ENCODE measurements around the gene KRTAP5-8. TPM values are rescaled to one million over a fixed set of nuclear protein-coding genes. Genes with fewer than 3 reads are reported as not detected.

The KRTAP5-8 gene
- total RNA-seq, 1 donor = 0.36 TPM

GRCh38 chr11:71518506-71519471 is 19.0 kb upstream of the KRTAP5-8 start:
- Histone ChIP-seq H3K4me3 (ENCODE audit: insufficient read depth, low read length) (no peak overlapping the region), H3K27me3 (ENCODE audit: insufficient read depth, low read length) (no peaks in the 10 kb centered on the region), H2AFZ (ENCODE audit: low read length) (no peak overlapping the region), H3K36me3 (ENCODE audit: insufficient read depth, low read length) (no peaks in the 10 kb centered on the region), H3K4me1 (ENCODE audit: insufficient read depth, low read length) (no peaks in the 10 kb centered on the region), H3K4me2 (ENCODE audit: insufficient read depth, low read length) (no peak overlapping the region), H3K27ac (ENCODE audit: low read depth, low read length) (no peak overlapping the region), H4K20me1 (ENCODE audit: insufficient read depth, low read length) (no peaks in the 10 kb centered on the region), H3K9me3 (ENCODE audit: low read depth, low read length) (no peaks in the 10 kb centered on the region), H3K79me2 (ENCODE audit: insufficient read depth, low read length) (no peaks in the 10 kb centered on the region)
- no peak for TF ChIP-seq CTCF (IDR thresholded peaks at IDR 0.05; ENCODE audit: extremely low read depth, low read depth, low read length)
- DNase-seq (ENCODE audit: insufficient read length, low spot score, missing footprints) = no peak

GRCh38 chr11:71519546-71519945 is 18.3 kb upstream of the KRTAP5-8 start:
- no peak overlapping the region for H2AFZ ChIP-seq (ENCODE audit: low read length)
- no peaks in the 10 kb centered on the region for H3K79me2 ChIP-seq (ENCODE audit: insufficient read depth, low read length)
- H3K9me3 ChIP-seq (ENCODE audit: low read depth, low read length) = no peaks in the 10 kb centered on the region
- H3K27ac ChIP-seq (ENCODE audit: low read depth, low read length) = no peak overlapping the region
- no peak overlapping the region for H3K4me3 ChIP-seq (ENCODE audit: insufficient read depth, low read length)
- H3K4me2 ChIP-seq (ENCODE audit: insufficient read depth, low read length) = no peak overlapping the region
- H3K36me3 ChIP-seq (ENCODE audit: insufficient read depth, low read length) = no peaks in the 10 kb centered on the region
- no peaks in the 10 kb centered on the region for H4K20me1 ChIP-seq (ENCODE audit: insufficient read depth, low read length)
- TF ChIP-seq CTCF (IDR thresholded peaks at IDR 0.05; ENCODE audit: extremely low read depth, low read depth, low read length) = no peak
- H3K27me3 ChIP-seq (ENCODE audit: insufficient read depth, low read length) = no peaks in the 10 kb centered on the region
- DNase-seq (ENCODE audit: insufficient read length, low spot score, missing footprints) = no peak
- H3K4me1 ChIP-seq (ENCODE audit: insufficient read depth, low read length) = no peaks in the 10 kb centered on the region

- Histone ChIP-seq H3K4me1 (ENCODE audit: insufficient read depth, low read length) (no peaks in the 10 kb centered on the region), H3K4me2 (ENCODE audit: insufficient read depth, low read length) (no peak overlapping the region), H3K79me2 (ENCODE audit: insufficient read depth, low read length) (no peaks in the 10 kb centered on the region), H3K9me3 (ENCODE audit: low read depth, low read length) (no peaks in the 10 kb centered on the region), H3K4me3 (ENCODE audit: insufficient read depth, low read length) (no peak overlapping the region), H2AFZ (ENCODE audit: low read length) (no peak overlapping the region), H4K20me1 (ENCODE audit: insufficient read depth, low read length) (no peaks in the 10 kb centered on the region), H3K27me3 (ENCODE audit: insufficient read depth, low read length) (no peaks in the 10 kb centered on the region), H3K27ac (ENCODE audit: low read depth, low read length) (no peak overlapping the region), H3K36me3 (ENCODE audit: insufficient read depth, low read length) (no peaks in the 10 kb centered on the region)
- no peak for TF ChIP-seq CTCF (IDR thresholded peaks at IDR 0.05; ENCODE audit: extremely low read depth, low read depth, low read length)
- no peak for DNase-seq (ENCODE audit: insufficient read length, low spot score, missing footprints)
These were observed 12.5 kb upstream of the KRTAP5-8 start for GRCh38 chr11:71525188-71525937.

Data from osteoblast (primary cell).